Activated CD4-positive, alpha-beta memory T cell treated with anti-CD3 and anti-CD28 coated beads for 36 hours (primary cell): ENCODE results near the gene PTGIS. TPM values are rescaled to one million over a fixed set of nuclear protein-coding genes. Genes with fewer than 3 reads are reported as not detected.
"Not testable (repeated sequence)": the region's sequence is repeated elsewhere in the genome, so short reads cannot be mapped to it uniquely, and the experiment has no call there.

Experiments
- CTCF ChIA-PET: fragments of 350-600 bp; sonication (Branson Sonifier 250); formaldehyde crosslinking; loops from one replicate; lab custom pipeline; 2021; ENCODE audit warnings: antibody characterized with exemption, inconsistent platforms; lab: Charles Lee
- POLR2A ChIA-PET: fragments of 350-600 bp; sonication (Branson Sonifier 250); formaldehyde crosslinking; loops from one replicate; lab custom pipeline; 2021; ENCODE audit warnings: antibody characterized with exemption; lab: Charles Lee
- DNase-seq: peaks from one replicate; pipeline ENCODE4 v3.0.0-alpha.2; 2020
- H3K27ac Mint-ChIP-seq: one replicate; pipeline ENCODE4 v1.8.0; 2021; ENCODE audit warnings: mixed read lengths
- H3K27me3 Mint-ChIP-seq: one replicate; pipeline ENCODE4 v1.8.0; 2021; ENCODE audit warnings: mixed read lengths
- H3K36me3 Mint-ChIP-seq: one replicate; pipeline ENCODE4 v1.8.0; 2021; ENCODE audit warnings: mixed read lengths
- H3K4me1 Mint-ChIP-seq: one replicate; pipeline ENCODE4 v1.8.0; 2021; ENCODE audit warnings: low read depth, mixed read lengths
- H3K4me3 Mint-ChIP-seq: one replicate; pipeline ENCODE4 v1.8.0; 2021; ENCODE audit warnings: mild to moderate bottlenecking, mixed read lengths
- H3K9me3 Mint-ChIP-seq: one replicate; pipeline ENCODE4 v1.8.0; 2021; ENCODE audit warnings: mixed read lengths
- intact Hi-C: fragments of 100-400 bp; cut with micrococcal nuclease; formaldehyde crosslinking; loops from one replicate; pipeline ENCODE4 v1.15.1; 2023
- total RNA-seq, 2 experiments: library from RNA; stranded (reverse); gene quantifications; one replicate each; pipeline ENCODE4 v1.2.3, GENCODE V29; 2021

PTGIS gene
- total RNA-seq, result 1 to 10 TPM; 1.8 TPM

GRCh38 chr20:49567421-49568277 is at the start of gene PTGIS:
Gene PTGIS, minus strand, starts transcription at chr20:49568137. Its CDS starts 21 bp downstream, at chr20:49568116.
- CTCF ChIA-PET, result interaction anchor here (0.6 to 4.9 kb wide), 3 partner anchors 11 to 26 kb away, joined by 3 to 22 read pairs (median 15); no protein-coding TSS in a partner anchor
- H3K27me3 Mint-ChIP-seq, result peaks cover 53% of the 10 kb centered on the region
- peaks cover 9% of the 10 kb centered on the region for H3K4me1 Mint-ChIP-seq
- H3K4me3 Mint-ChIP-seq, result no peak within 1 kb of the TSS
- H3K9me3 Mint-ChIP-seq, result no peaks in the 10 kb centered on the region
- H3K36me3 Mint-ChIP-seq, result no peaks in the 10 kb centered on the region
- POLR2A ChIA-PET, result no interaction called here
- no peak within 1 kb of the TSS for H3K27ac Mint-ChIP-seq
- peak; percentile 9 for DNase-seq
- intact Hi-C loops, result no loop called here

- H3K36me3 Mint-ChIP-seq, POLR2A ChIA-PET, H3K9me3 Mint-ChIP-seq, H3K4me1 Mint-ChIP-seq, CTCF ChIA-PET, H3K4me3 Mint-ChIP-seq, intact Hi-C loops, DNase-seq, H3K27ac Mint-ChIP-seq, H3K27me3 Mint-ChIP-seq: not testable (repeated sequence)
These were observed 49.5 kb upstream of the PTGIS start for GRCh38 chr20:49617394-49617793.

- Mint-ChIP-seq H3K36me3 (no peaks in the 10 kb centered on the region), H3K9me3 (no peaks in the 10 kb centered on the region), H3K4me1 (peaks cover 1% of the 10 kb centered on the region), H3K4me3 (no peak overlapping the region), H3K27me3 (peaks cover 2% of the 10 kb centered on the region), H3K27ac (no peak overlapping the region)
- no peak for DNase-seq
- CTCF ChIA-PET, result interaction anchor here (1.0 to 9.6 kb wide), 3 partner anchors 73 to 230 kb away, joined by 3 to 184 read pairs (median 4); no protein-coding TSS in a partner anchor
- intact Hi-C loops, result no loop called here
- POLR2A ChIA-PET, result no interaction called here
These were observed 48.4 kb upstream of the PTGIS start for GRCh38 chr20:49616154-49617007.

GRCh38 chr20:49615401-49616153 is 47.6 kb upstream of the PTGIS start:
- intact Hi-C loops, result no loop called here
- POLR2A ChIA-PET, result no interaction called here
- Mint-ChIP-seq H3K27ac (no peak overlapping the region), H3K9me3 (no peaks in the 10 kb centered on the region), H3K36me3 (no peaks in the 10 kb centered on the region), H3K27me3 (peaks cover 2% of the 10 kb centered on the region), H3K4me3 (no peak overlapping the region), H3K4me1 (peaks cover 8% of the 10 kb centered on the region)
- DNase-seq, result no peak
- CTCF ChIA-PET, result interaction anchor here (0.6 to 9.6 kb wide), 5 partner anchors 72 to 312 kb away, joined by 3 to 184 read pairs (median 4); no protein-coding TSS in a partner anchor

GRCh38 chr20:49615051-49615400 is 47.1 kb upstream of the PTGIS start:
- H3K27me3 Mint-ChIP-seq, DNase-seq, H3K36me3 Mint-ChIP-seq, POLR2A ChIA-PET, H3K9me3 Mint-ChIP-seq, H3K4me3 Mint-ChIP-seq, H3K4me1 Mint-ChIP-seq, H3K27ac Mint-ChIP-seq, intact Hi-C loops: not testable (repeated sequence)
- CTCF ChIA-PET, result interaction anchor here (0.6 to 9.6 kb wide), 6 partner anchors 73 to 316 kb away, joined by 3 to 184 read pairs (median 3); no protein-coding TSS in a partner anchor

- Mint-ChIP-seq H3K9me3 (no peaks in the 10 kb centered on the region), H3K4me3 (no peak overlapping the region), H3K4me1 (peaks cover 9% of the 10 kb centered on the region), H3K27ac (no peak overlapping the region), H3K27me3 (peaks cover 3% of the 10 kb centered on the region), H3K36me3 (no peaks in the 10 kb centered on the region)
- intact Hi-C loops, result loop anchor here (5.0 kb wide), 1 partner anchor 208 kb away; no protein-coding TSS in a partner anchor
- DNase-seq, result no peak
- POLR2A ChIA-PET, result no interaction called here
- CTCF ChIA-PET, result interaction anchor here (0.7 to 9.6 kb wide), 5 partner anchors 73 to 316 kb away, joined by 3 to 184 read pairs (median 4); no protein-coding TSS in a partner anchor
These were observed 46.6 kb upstream of the PTGIS start for GRCh38 chr20:49614338-49615050.

GRCh38 chr20:49612127-49612738 is 44.3 kb upstream of the PTGIS start:
- H3K27me3 Mint-ChIP-seq, result peaks cover 8% of the 10 kb centered on the region
- CTCF ChIA-PET, result interaction anchor here (0.6 to 21.5 kb wide), 15 partner anchors 11 to 316 kb away, joined by 3 to 764 read pairs (median 3); no protein-coding TSS in a partner anchor
- no peak overlapping the region for H3K4me3 Mint-ChIP-seq
- peaks cover 1% of the 10 kb centered on the region for H3K36me3 Mint-ChIP-seq
- H3K9me3 Mint-ChIP-seq, result no peaks in the 10 kb centered on the region
- no peak for DNase-seq
- H3K27ac Mint-ChIP-seq, result no peak overlapping the region
- peaks cover 24% of the 10 kb centered on the region for H3K4me1 Mint-ChIP-seq
- intact Hi-C loops, result loop anchor here (5.0 kb wide), 1 partner anchor 210 kb away; no protein-coding TSS in a partner anchor
- POLR2A ChIA-PET, result interaction anchor here (0.6 kb wide), 1 partner anchor 248 kb away, joined by 3 read pairs; no protein-coding TSS in a partner anchor

GRCh38 chr20:49611539-49612126 is 43.7 kb upstream of the PTGIS start:
- H3K4me3 Mint-ChIP-seq, result peak overlapping the region; percentile 16
- ChIA-PET CTCF (interaction anchor here (0.7 to 21.5 kb wide), 13 partner anchors 10 to 316 kb away, joined by 3 to 764 read pairs (median 4); no protein-coding TSS in a partner anchor), POLR2A (interaction anchor here (1.2 kb wide), 1 partner anchor 70 kb away, joined by 7 read pairs; no protein-coding TSS in a partner anchor)

GRCh38 chr20:49610691-49611538 is 43.0 kb upstream of the PTGIS start:
- peak; percentile 88 for DNase-seq
- ChIA-PET POLR2A (interaction anchor here (0.9 to 1.2 kb wide), 3 partner anchors 16 to 69 kb away, joined by 3 to 7 read pairs (median 4); no protein-coding TSS in a partner anchor), CTCF (interaction anchor here (0.7 to 21.5 kb wide), 30 partner anchors 9 to 321 kb away, joined by 3 to 764 read pairs (median 4); partner anchors contain the start of genes SLC9A8 and SPATA2)
- no peaks in the 10 kb centered on the region for H3K9me3 Mint-ChIP-seq
- intact Hi-C loops, result loop anchor here (1.0 to 5.0 kb wide), 4 partner anchors 211 to 318 kb away; no protein-coding TSS in a partner anchor
- H3K27ac Mint-ChIP-seq, result peak overlapping the region; percentile 14
- peaks cover 24% of the 10 kb centered on the region for H3K4me1 Mint-ChIP-seq
- peaks cover 1% of the 10 kb centered on the region for H3K36me3 Mint-ChIP-seq
- peaks cover 8% of the 10 kb centered on the region for H3K27me3 Mint-ChIP-seq
- peak overlapping the region; percentile 12 for H3K4me3 Mint-ChIP-seq

More at GRCh38 chr20:49611539-49612126, 43.7 kb upstream of the PTGIS start:
- not testable (repeated sequence) for H3K27ac Mint-ChIP-seq, H3K36me3 Mint-ChIP-seq, H3K27me3 Mint-ChIP-seq, DNase-seq, H3K9me3 Mint-ChIP-seq
- H3K4me1 Mint-ChIP-seq, result peaks cover 24% of the 10 kb centered on the region
- intact Hi-C loops, result loop anchor here (1.0 to 5.0 kb wide), 4 partner anchors 211 to 317 kb away; no protein-coding TSS in a partner anchor
